Measurements from ENCODE around the gene SLC7A14. TPM values are rescaled to one million over a fixed set of nuclear protein-coding genes. Genes with fewer than 3 reads are reported as not detected.

Gene SLC7A14
- polyA plus RNA-seq, 1 experiment = 0.60 TPM

GRCh38 chr3:170438836-170439235 is 147.0 kb downstream of the SLC7A14 start:
- H3K36me3 ChIP-seq (ENCODE audit: control insufficient read depth, insufficient read depth, low read length) = 0 out of 2 replicates have a peak, but pooled peaks cover 1% of the 10 kb centered on the region
- ChIA-PET CTCF (interaction anchor here (0.9 to 1.5 kb wide), 4 partner anchors 17 to 373 kb away, joined by 3 to 4 read pairs (median 4); no protein-coding TSS in a partner anchor), POLR2A (no interaction called here)
- H3K4me3 ChIP-seq (ENCODE audit: low read depth, low read length) = no peak overlapping the region
- H3K27me3 ChIP-seq (ENCODE audit: control insufficient read depth, insufficient read depth, low read length) = no peaks in the 10 kb centered on the region
- TF ChIP-seq CTCF (IDR thresholded peaks at IDR 0.05; ENCODE audit: insufficient read depth, low read depth, low read length) = no peak
- DNase-seq (ENCODE audit: low read depth) = no peak

GRCh38 chr3:170437696-170438407 is 148.0 kb downstream of the SLC7A14 start:
- POLR2A ChIA-PET = no interaction called here
- no peak for TF ChIP-seq CTCF (IDR thresholded peaks at IDR 0.05; ENCODE audit: insufficient read depth, low read depth, low read length)
- DNase-seq (ENCODE audit: low read depth) = no peak

GRCh38 chr3:170437176-170437575 is 148.7 kb downstream of the SLC7A14 start:
- DNase-seq (ENCODE audit: low read depth) = no peak
- POLR2A ChIA-PET = no interaction called here
- H3K36me3 ChIP-seq (ENCODE audit: control insufficient read depth, insufficient read depth, low read length) = peaks cover 3% of the 10 kb centered on the region

More at GRCh38 chr3:170437696-170438407, 148.0 kb downstream of the SLC7A14 start:
- H3K36me3 ChIP-seq (ENCODE audit: control insufficient read depth, insufficient read depth, low read length) = 0 out of 2 replicates have a peak, but pooled peaks cover 1% of the 10 kb centered on the region
- H3K27me3 ChIP-seq (ENCODE audit: control insufficient read depth, insufficient read depth, low read length) = no peaks in the 10 kb centered on the region
- no peak overlapping the region for H3K4me3 ChIP-seq (ENCODE audit: low read depth, low read length)
- CTCF ChIA-PET = interaction anchor here (0.5 to 1.5 kb wide), 3 partner anchors 10 to 374 kb away, joined by 3 to 4 read pairs (median 3); no protein-coding TSS in a partner anchor

GRCh38 chr3:170436697-170437096 is 149.2 kb downstream of the SLC7A14 start:
- H3K27me3 ChIP-seq (ENCODE audit: control insufficient read depth, insufficient read depth, low read length) = no peaks in the 10 kb centered on the region
- POLR2A ChIA-PET = no interaction called here
- peaks cover 3% of the 10 kb centered on the region for H3K36me3 ChIP-seq (ENCODE audit: control insufficient read depth, insufficient read depth, low read length)
- no peak overlapping the region for H3K4me3 ChIP-seq (ENCODE audit: low read depth, low read length)
- TF ChIP-seq CTCF (IDR thresholded peaks at IDR 0.05; ENCODE audit: insufficient read depth, low read depth, low read length) = no peak
- DNase-seq (ENCODE audit: low read depth) = no peak
- CTCF ChIA-PET = no interaction called here

More at GRCh38 chr3:170437176-170437575, 148.7 kb downstream of the SLC7A14 start:
- Histone ChIP-seq H3K4me3 (ENCODE audit: low read depth, low read length) (no peak overlapping the region), H3K27me3 (ENCODE audit: control insufficient read depth, insufficient read depth, low read length) (no peaks in the 10 kb centered on the region)
- no peak for TF ChIP-seq CTCF (IDR thresholded peaks at IDR 0.05; ENCODE audit: insufficient read depth, low read depth, low read length)
- CTCF ChIA-PET = interaction anchor here (0.5 kb wide), 1 partner anchor 10 kb away, joined by 3 read pairs; no protein-coding TSS in a partner anchor

- H3K36me3 ChIP-seq (ENCODE audit: control insufficient read depth, insufficient read depth, low read length) = peaks cover 3% of the 10 kb centered on the region
- H3K27me3 ChIP-seq (ENCODE audit: control insufficient read depth, insufficient read depth, low read length) = no peaks in the 10 kb centered on the region
- TF ChIP-seq CTCF (IDR thresholded peaks at IDR 0.05; ENCODE audit: insufficient read depth, low read depth, low read length) = no peak
- H3K4me3 ChIP-seq (ENCODE audit: low read depth, low read length) = no peak overlapping the region
- POLR2A ChIA-PET = no interaction called here
- DNase-seq (ENCODE audit: low read depth) = no peak
- CTCF ChIA-PET = no interaction called here
Observed at GRCh38 chr3:170432416-170432815, 153.5 kb downstream of the SLC7A14 start.
